ENCODE results near the gene LRRC56. TPM values are rescaled to one million over a fixed set of nuclear protein-coding genes. Genes with fewer than 3 reads are reported as not detected.

LRRC56 gene
- total and polyA plus RNA-seq, 2 of the 13 experiments (the other 11 are each of a cell fraction or from before 2014, with no cell fraction given) = 0.11 to 0.29 TPM

DNA sequence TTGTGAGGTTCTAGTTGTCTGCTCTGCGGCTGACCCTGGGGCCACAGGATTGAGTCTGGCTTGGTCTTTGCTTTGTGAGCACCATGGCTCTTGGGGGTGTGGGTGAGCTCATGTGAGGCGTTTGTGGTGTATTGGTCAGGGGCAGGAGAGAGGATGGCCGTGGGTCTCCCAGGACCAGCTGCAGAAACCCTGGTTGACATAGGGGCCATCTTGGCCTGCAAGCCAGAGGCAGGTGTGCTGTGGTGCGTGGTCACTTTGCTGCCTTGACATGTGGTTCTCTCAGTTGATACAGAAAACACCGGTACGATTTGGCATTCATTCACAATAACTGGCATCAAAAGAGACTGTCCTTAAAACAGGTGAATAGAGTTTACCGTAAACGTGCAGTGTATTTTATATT lies 50.2 kb downstream of the LRRC56 start (continued):
- TF ChIP-seq HMGXB3 (CRISPR knock-in tag; IDR thresholded peaks at IDR 0.05; ENCODE audit: borderline replicate concordance) = no peak

- intact Hi-C loops (cut with micrococcal nuclease; ENCODE audit: unreplicated experiment) (loop anchor here (1.0 kb wide), 1 partner anchor 27 kb away; no protein-coding TSS in a partner anchor), in situ Hi-C loops (cut with HindIII; ENCODE audit: extremely low pct_ligation_motif_present, low pct_unique_long_range_greater_than_20kb) (no loop called here)
- BruUV-seq (replicated peaks) = no TSS peak
- Histone ChIP-seq H4K20me1 (ENCODE audit: insufficient read depth, low read length) (peaks cover 27% of the 10 kb centered on the region), H3K4me3 (replicated peaks in 1 of 3; ENCODE audit: insufficient read depth in 1 of 3, low read depth in 2 of 3, low read length in 3 of 3) (no peak overlapping the region), H3K36me3 (replicated peaks in 1 of 2; ENCODE audit: control insufficient read depth in 1 of 2, insufficient read depth in 2 of 2, low read length in 2 of 2) (peaks cover 26 to 66% of the 10 kb centered on the region in 2 experiments), H3K4me2 (ENCODE audit: low read depth, low read length) (peak overlapping the region; percentile 60), H3K27ac (ENCODE audit: extremely low read length, insufficient read depth, low read length) (peak overlapping the region; percentile 70), H3K9ac (ENCODE audit: insufficient read depth, low read depth, low read length) (no peak overlapping the region), H3K79me2 (ENCODE audit: insufficient read depth, low read length) (peaks cover 39% of the 10 kb centered on the region), H3K27me3 (ENCODE audit: control insufficient read depth in 1 of 2, insufficient read depth in 2 of 2, low read length in 2 of 2) (no peaks in the 10 kb centered on the region), H3K4me1 (ENCODE audit: insufficient read depth, low read length) (peaks cover 54% of the 10 kb centered on the region), H2AFZ (ENCODE audit: low read length) (no peak overlapping the region), H3K9me3 (ENCODE audit: low read length) (no peaks in the 10 kb centered on the region)
- peak; percentile 98 for ATAC-seq
- ChIA-PET CTCF (ENCODE audit: low intra/inter-chr PET ratio, low total read pairs) (no interaction called here), POLR2A (interaction anchor here (0.7 to 1.8 kb wide), 16 partner anchors 9 to 231 kb away, joined by 3 to 33 read pairs (median 4); partner anchors contain the start of genes DEAF1, PHRF1 and TMEM80)
- peak; percentile 96 for FAIRE-seq
- DNase-seq (ENCODE audit: low spot score) = peak; percentile 96
- WGBS (ENCODE audit: low lambda C conversion rate) = 0% methylated on average over 6 of the region's 6 CpGs
- no peak for TF ChIP-seq ZNF841 (CRISPR knock-in tag; IDR thresholded peaks at IDR 0.05; ENCODE audit: borderline replicate concordance)
- TF ChIP-seq ZNF414 (CRISPR knock-in tag; IDR thresholded peaks at IDR 0.05) = 0 out of 2 replicates have a peak, but pooled peaks have one; percentile 56
- no peak for TF ChIP-seq SETDB1 (CRISPR knock-in tag; IDR thresholded peaks at IDR 0.05; ENCODE audit: borderline replicate concordance)
- TF ChIP-seq, protein P1, sequence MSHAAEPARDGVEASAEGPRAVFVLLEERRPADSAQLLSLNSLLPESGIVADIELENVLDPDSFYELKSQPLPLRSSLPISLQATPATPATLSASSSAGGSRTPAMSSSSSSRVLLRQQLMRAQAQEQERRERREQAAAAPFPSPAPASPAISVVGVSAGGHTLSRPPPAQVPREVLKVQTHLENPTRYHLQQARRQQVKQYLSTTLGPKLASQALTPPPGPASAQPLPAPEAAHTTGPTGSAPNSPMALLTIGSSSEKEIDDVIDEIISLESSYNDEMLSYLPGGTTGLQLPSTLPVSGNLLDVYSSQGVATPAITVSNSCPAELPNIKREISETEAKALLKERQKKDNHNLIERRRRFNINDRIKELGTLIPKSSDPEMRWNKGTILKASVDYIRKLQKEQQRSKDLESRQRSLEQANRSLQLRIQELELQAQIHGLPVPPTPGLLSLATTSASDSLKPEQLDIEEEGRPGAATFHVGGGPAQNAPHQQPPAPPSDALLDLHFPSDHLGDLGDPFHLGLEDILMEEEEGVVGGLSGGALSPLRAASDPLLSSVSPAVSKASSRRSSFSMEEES (CRISPR knock-in tag; IDR thresholded peaks at IDR 0.05) = peak; percentile 75; the same call in 1 of the 2 replicates
- TF ChIP-seq ZNF501 (CRISPR knock-in tag; IDR thresholded peaks at IDR 0.05) = 0 out of 2 replicates have a peak, but pooled peaks have one; percentile 47
- TF ChIP-seq NFE2 (CRISPR knock-in tag; IDR thresholded peaks at IDR 0.05) = no peak
- no peak for TF ChIP-seq HES4 (CRISPR knock-in tag; IDR thresholded peaks at IDR 0.05; ENCODE audit: borderline replicate concordance)
- 0 out of 2 replicates have a peak, but pooled peaks have one; percentile 39 for TF ChIP-seq BCL3 (CRISPR knock-in tag; IDR thresholded peaks at IDR 0.05)
- TF ChIP-seq ZIK1 (CRISPR knock-in tag; IDR thresholded peaks at IDR 0.05; ENCODE audit: borderline replicate concordance, low read depth) = no peak
- TF ChIP-seq, protein P2, sequence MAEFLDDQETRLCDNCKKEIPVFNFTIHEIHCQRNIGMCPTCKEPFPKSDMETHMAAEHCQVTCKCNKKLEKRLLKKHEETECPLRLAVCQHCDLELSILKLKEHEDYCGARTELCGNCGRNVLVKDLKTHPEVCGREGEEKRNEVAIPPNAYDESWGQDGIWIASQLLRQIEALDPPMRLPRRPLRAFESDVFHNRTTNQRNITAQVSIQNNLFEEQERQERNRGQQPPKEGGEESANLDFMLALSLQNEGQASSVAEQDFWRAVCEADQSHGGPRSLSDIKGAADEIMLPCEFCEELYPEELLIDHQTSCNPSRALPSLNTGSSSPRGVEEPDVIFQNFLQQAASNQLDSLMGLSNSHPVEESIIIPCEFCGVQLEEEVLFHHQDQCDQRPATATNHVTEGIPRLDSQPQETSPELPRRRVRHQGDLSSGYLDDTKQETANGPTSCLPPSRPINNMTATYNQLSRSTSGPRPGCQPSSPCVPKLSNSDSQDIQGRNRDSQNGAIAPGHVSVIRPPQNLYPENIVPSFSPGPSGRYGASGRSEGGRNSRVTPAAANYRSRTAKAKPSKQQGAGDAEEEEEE (CRISPR knock-in tag; IDR thresholded peaks at IDR 0.05; ENCODE audit: borderline replicate concordance) = 0 out of 2 replicates have a peak, but pooled peaks have one; percentile 60
Measured at GRCh38 chr11:587978-588380, 50.7 kb downstream of the LRRC56 start.
